Fibroblast of villous mesenchyme (primary cell): ENCODE measurements around the gene ASB15. TPM values are rescaled to one million over a fixed set of nuclear protein-coding genes. Genes with fewer than 3 reads are reported as not detected.

Source experiments
- DNase-seq: peaks from one replicate; pipeline ENCODE4 v3.0.0-alpha.2; 2010; ENCODE audit warnings: low read depth
- H3K4me3 ChIP-seq: 2 replicates; pipeline ENCODE4 v1.5.1; 2011; ENCODE audit warnings: low read depth, mild to moderate bottlenecking, low read length
- CTCF ChIP-seq: IDR thresholded peaks from 2 replicates; pipeline ENCODE4 v1.5.1; 2012; ENCODE audit warnings: low read depth, mild to moderate bottlenecking, low read length; ENCODE audit not compliant: insufficient read depth
- total RNA-seq: library from RNA; depleted of rRNA; stranded (reverse); fragments of >200 nt; gene quantifications from 2 replicates; pipeline ENCODE4 v1.2.3, GENCODE V29; 2012

The ASB15 gene
- total RNA-seq, 1 donor = not detected

GRCh38 chr7:123677061-123677715, 75.6 kb downstream of the ASB15 start:
- DNase-seq = no peak
- TF ChIP-seq CTCF = no peak
- no peak overlapping the region for H3K4me3 ChIP-seq

GRCh38 chr7:123679614-123680013, 78.0 kb downstream of the ASB15 start:
- no peak for TF ChIP-seq CTCF
- H3K4me3 ChIP-seq = no peak overlapping the region
- no peak for DNase-seq

- no peak for TF ChIP-seq CTCF
- no peak overlapping the region for H3K4me3 ChIP-seq
- DNase-seq = no peak
Measured at GRCh38 chr7:123680580-123680979, 79.0 kb downstream of the ASB15 start.

GRCh38 chr7:123681561-123681960, 79.9 kb downstream of the ASB15 start:
- no peak for TF ChIP-seq CTCF
- H3K4me3 ChIP-seq = no peak overlapping the region
- no peak for DNase-seq

GRCh38 chr7:123682690-123683089, 81.1 kb downstream of the ASB15 start:
- no peak overlapping the region for H3K4me3 ChIP-seq
- DNase-seq = peak; percentile 76
- TF ChIP-seq CTCF = peak; percentile 59

GRCh38 chr7:123687161-123687560, 85.5 kb downstream of the ASB15 start:
- no peak for DNase-seq
- no peak overlapping the region for H3K4me3 ChIP-seq
- TF ChIP-seq CTCF = no peak

GRCh38 chr7:123687727-123688126, 86.1 kb downstream of the ASB15 start:
- DNase-seq = no peak
- no peak for TF ChIP-seq CTCF
- H3K4me3 ChIP-seq = no peak overlapping the region
